Activated gamma-delta T cell (primary cell): Measurements from ENCODE around the gene WARS2.

Experiments
- DNase-seq: peaks from one replicate; lab custom pipeline; 2025; lab: John Stamatoyannopoulos, UW

The WARS2 gene

GRCh38 chr1:118999348-119000071 is 140.9 kb downstream of the WARS2 start:
- DNase-seq = no peak

GRCh38 chr1:118998171-118998570 is 142.3 kb downstream of the WARS2 start:
- no peak for DNase-seq

DNA sequence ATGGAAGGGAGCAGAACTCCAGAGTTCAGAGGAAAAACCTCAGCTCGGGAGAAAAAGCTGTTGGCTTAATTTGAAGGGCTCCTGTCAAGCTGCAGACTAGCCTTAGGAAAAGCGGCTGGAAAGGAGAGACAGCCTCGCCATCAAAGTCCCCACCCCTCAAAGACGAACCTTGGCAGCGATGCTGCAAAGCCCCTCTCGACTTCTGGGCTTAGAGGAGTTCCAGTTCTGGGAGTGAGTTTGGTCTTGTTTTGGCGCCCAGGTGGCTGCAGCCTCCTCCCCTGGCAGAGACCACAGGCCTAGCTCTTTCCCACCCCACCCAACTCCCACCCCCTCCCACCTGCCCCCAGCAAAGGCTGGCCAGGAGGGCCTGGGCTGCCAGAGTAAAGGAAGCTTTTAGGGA is 143.2 kb downstream of the WARS2 start:
- DNase-seq = no peak

DNA sequence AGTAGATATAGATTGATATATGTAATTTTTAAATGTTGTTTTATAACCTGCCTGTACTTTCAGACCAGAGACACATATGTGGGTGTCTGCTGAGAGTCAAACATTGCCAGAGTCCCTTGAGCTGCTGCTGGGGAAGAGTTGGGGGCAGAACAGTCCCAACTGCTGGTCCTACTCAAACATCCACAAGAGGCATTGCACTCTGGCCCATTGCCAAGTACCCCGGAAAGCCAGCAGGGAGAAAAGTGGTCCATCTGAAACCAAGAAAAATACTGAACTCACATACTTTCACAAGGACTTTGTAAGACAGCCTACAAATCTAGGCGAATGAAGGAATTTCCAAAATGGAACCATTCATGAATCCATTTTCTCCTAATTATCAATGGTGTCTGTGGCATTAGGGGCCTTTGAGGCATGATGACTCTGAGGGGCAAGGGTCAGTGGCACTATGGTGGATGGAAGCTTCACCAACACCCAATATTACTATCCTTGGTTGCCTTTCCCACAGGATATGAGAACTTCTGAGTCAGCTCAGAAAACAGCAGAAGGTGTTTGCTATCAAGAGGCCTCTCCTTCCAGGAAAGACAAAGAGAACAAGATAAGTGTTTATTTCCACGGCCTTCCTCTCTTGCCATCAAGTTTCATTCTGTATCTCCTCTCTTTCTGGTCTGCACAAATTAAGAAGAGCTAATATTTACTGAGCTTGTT is 145.0 kb downstream of the WARS2 start:
- no peak for DNase-seq

DNA sequence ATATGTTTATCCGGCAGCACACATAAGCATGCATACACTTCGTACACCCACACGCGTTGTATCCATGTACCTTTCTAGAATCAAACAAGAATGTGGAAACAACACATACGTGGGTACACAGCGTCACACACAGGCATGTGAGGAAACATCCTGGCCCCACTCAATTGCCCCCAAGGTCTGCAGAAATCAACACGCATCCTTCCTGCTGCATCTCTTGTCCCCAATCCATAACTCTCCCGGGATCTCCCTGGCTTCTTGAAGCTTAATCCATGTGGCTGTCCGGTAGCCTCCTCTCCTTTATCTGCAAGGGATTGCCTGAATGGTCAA is 146.8 kb downstream of the WARS2 start:
- DNase-seq = no peak

- DNase-seq = no peak
These were observed 147.4 kb downstream of the WARS2 start for GRCh38 chr1:118992868-118993699.

- no peak for DNase-seq
These were observed 148.1 kb downstream of the WARS2 start for GRCh38 chr1:118992237-118992825.

GRCh38 chr1:118991448-118991847 is 149.0 kb downstream of the WARS2 start:
- no peak for DNase-seq

- DNase-seq = no peak
These were observed 149.8 kb downstream of the WARS2 start for GRCh38 chr1:118990513-118991152.

GRCh38 chr1:118989878-118990378 is 150.5 kb downstream of the WARS2 start:
- DNase-seq = no peak

GRCh38 chr1:118989006-118989815 is 151.2 kb downstream of the WARS2 start:
- DNase-seq = no peak

DNA sequence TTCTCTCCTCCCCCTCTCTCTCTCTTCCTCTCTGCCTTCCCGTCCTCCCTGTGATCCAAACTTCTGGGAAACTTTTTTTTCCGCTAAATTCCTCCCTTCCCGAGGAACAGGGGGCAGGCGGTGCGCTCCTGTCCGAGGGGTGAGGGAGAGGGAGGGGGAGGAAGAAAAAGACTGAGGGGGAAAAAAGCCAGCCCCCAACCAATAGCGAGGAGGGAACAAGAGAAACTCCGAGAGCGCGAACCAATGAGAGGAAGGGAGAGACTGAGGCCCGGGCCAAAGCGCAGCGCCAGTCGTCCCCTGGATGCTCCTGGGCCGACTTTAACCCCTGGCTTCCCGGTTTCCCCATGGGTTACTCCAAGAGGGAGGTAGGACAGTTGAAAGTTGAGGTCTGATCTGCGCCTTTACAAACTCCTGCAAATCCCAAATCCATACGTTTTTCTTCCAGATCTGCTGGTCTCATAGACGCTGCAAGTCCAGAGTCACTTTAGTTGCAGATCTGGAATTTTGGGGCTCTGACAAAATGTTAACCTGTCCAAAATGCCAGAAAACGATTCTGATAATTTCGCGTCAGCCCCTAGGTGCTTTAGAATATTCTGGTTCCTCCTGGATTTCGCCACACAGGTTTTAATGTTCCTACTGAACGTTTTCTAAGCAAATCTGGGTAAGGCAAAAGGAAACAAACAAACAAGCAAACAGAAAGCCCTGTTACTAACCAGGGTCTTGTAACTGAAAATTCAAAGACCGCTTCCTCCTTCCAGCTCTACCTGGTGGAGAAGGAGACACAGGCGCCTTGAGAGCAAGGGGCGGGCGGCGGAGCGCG is 152.1 kb downstream of the WARS2 start, which contains the start of gene TBX15:
TSS of gene TBX15 (minus strand) at position 158 of the 820 bp plus-strand sequence. CDS start 548 bp downstream, outside the sequence.
- DNase-seq = no peak

GRCh38 chr1:118987468-118988185 is 152.8 kb downstream of the WARS2 start:
- no peak for DNase-seq

DNA sequence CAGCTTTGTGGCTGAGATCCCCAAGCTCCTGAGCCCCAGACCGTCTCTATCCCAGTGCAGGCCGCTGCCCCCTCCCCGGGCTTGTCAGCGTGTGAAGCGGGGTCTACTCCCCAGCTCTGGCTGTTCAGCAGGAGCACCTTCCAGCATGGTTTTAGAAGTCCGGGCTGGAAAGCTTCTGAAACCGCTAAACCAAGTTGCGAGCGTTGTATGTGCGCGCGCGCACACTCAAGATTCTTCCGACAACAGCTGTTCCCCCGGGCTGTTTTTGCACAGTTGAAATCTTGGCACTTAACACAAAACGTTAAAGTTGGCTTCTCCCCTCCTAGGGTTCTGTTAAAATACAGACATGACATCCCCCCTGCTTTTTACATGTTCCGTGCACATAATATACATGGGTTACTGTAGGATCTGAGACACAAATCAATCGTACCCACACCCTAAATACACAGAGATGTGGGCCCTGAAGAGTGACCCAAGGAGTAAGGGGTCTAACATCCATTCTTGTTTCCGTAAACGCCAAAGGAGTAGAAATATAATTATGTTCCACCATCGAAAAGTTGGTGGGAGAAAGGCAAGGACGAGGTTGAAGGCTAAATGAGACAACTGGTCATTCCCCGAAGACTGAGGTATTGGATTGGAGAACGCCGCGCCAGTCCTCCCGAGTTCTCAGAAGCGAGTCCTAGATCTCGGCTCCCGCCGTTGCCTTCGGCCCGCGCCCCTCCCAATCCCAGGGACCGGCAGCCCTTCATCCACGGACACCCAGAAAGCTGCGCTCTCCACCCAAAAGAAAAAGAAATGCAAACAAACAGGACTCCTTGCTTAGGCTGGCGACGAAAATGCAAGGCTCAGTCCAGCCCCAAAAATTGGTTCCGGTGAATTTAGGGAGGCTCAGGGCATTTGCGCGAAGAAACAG is 153.6 kb downstream of the WARS2 start:
- DNase-seq = no peak

DNA sequence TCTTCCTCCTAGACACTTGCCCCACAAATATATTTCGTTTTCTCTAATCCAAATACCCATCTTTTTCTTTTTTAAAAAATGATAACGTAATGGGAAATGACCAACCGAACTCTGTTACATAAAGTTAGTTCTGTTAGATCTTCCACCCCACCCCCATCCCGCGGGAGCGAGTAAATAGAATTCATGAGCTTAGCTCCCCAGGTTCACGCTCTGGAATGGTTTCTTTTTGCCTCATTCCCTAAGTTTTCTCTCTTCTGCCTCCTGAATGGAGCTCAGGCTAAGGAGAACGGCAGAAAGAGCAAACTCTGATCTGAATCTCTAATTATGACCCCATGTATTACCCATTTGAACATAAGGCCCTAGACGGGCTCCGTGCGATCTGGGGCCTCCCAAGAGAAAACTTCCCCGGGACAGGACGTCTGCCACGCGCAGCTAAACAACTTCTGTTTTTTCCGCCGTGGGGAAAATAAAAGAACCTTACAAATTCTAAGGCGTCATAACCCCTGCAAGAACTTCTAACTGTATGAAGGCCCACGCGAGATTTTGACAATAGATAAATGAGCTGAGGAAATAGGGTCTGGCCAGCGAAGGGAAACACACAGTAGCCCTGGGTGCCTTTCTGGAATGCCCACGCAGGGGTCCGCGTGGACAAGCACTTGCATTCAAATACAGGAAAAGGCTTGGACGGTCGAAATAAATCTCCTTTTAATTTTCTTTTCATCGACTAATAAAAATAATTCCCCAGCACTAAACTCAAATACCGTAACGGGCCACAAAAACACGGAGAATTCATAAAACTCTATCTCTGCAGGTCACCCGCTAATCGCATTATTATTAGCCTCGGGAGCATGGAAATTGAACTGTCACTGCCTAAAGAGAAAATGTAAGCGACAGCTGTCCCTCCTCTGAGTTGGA is 154.6 kb downstream of the WARS2 start:
- DNase-seq = no peak

GRCh38 chr1:118984722-118985639 is 155.5 kb downstream of the WARS2 start:
- DNase-seq = no peak
